ENCODE data around the gene HEXA. TPM values are rescaled to one million over a fixed set of nuclear protein-coding genes. Genes with fewer than 3 reads are reported as not detected.

HEXA gene
- total and polyA plus RNA-seq, 2 of the 8 experiments (the other 6 are each of a cell fraction or from before 2014, with no cell fraction given): 52.5 to 73.7 TPM

GRCh38 chr15:72318408-72318942 is 57.3 kb downstream of the HEXA start:
- no peak overlapping the region for H4K8ac ChIP-seq (ENCODE audit: extremely low read depth, insufficient read depth, low read length)
- no peak overlapping the region for H3K27ac ChIP-seq (ENCODE audit: low read depth, low read length)
- no peak overlapping the region for H2BK5ac ChIP-seq (ENCODE audit: low read depth, low read length)
- no peak overlapping the region; a peak in 1 of 7 replicates for H3K9ac ChIP-seq (replicated peaks in 1 of 4; ENCODE audit: extremely low read depth in 1 of 4, low read depth in 3 of 4, low read length in 3 of 4)
- H2BK15ac ChIP-seq (ENCODE audit: low read length): no peak overlapping the region
- H2BK120ac ChIP-seq (replicated peaks; ENCODE audit: low read depth, low read length): no peak overlapping the region
- no peak overlapping the region for H4K91ac ChIP-seq (replicated peaks; ENCODE audit: insufficient read length, low read length)
- DNase-seq (ENCODE audit: low read depth in 1 of 2, low spot score in 2 of 2) (peak in 1 of 2 experiments; percentile 26), FAIRE-seq (no peak)
- H3K14ac ChIP-seq (ENCODE audit: insufficient read length): no peak overlapping the region
- CTCF ChIA-PET (ENCODE audit: partially characterized antibody): interaction anchor here (1.2 kb wide), 1 partner anchor 33 kb away, joined by 7 read pairs; no protein-coding TSS in a partner anchor
- H3K36me3 ChIP-seq (ENCODE audit: control insufficient read depth in 2 of 4, insufficient read depth in 4 of 4, low read length in 3 of 4): no peaks in the 10 kb centered on the region
- H2BK12ac ChIP-seq (ENCODE audit: low read depth, low read length): no peak overlapping the region
- POLR2A ChIA-PET (ENCODE audit: partially characterized antibody): interaction anchor here (1.4 kb wide), 1 partner anchor 88 kb away, joined by 3 read pairs; the partner anchor contains the start of gene PKM
- no peak overlapping the region for H3K4ac ChIP-seq (replicated peaks; ENCODE audit: insufficient read length, low read depth, low read length)
- H3K4me1 ChIP-seq (replicated peaks in 1 of 4; ENCODE audit: control insufficient read depth in 3 of 4, insufficient read depth in 4 of 4, low read length in 3 of 4): peaks cover 0 to 4% (median 0%) of the 10 kb centered on the region in 4 experiments; a peak in 1 of 7 replicates
- WGBS, 2 experiments (ENCODE audit: extremely low coverage in 1 of 2, insufficient coverage in 1 of 2, insufficient read length in 1 of 2, insufficient replicate concordance in 2 of 2, low coverage in 1 of 2, low lambda C conversion rate in 2 of 2, missing lambda C conversion rate in 1 of 2): 19% methylated on average over 2 of the region's 2 CpGs; no CpG with 5 or more reads in 1 of the 2 experiments
- no peak overlapping the region for H4K5ac ChIP-seq (ENCODE audit: insufficient read length, low read depth, low read length)
- H3K79me1 ChIP-seq (ENCODE audit: low read depth, low read length): no peaks in the 10 kb centered on the region
- H2AFZ ChIP-seq (ENCODE audit: low read length): no peak overlapping the region
- peaks cover 4% of the 10 kb centered on the region for H3K23me2 ChIP-seq (ENCODE audit: low read depth, low read length)
- H3K56ac ChIP-seq (replicated peaks; ENCODE audit: insufficient read length, low read depth, low read length): no peak overlapping the region
- peaks cover 5 to 26% (median 21%) of the 10 kb centered on the region in 4 experiments for H3K27me3 ChIP-seq (replicated peaks in 1 of 4; ENCODE audit: control insufficient read depth in 3 of 4, extremely low read depth in 1 of 4, insufficient read depth in 3 of 4, low read length in 3 of 4)
- no peaks in the 10 kb centered on the region for H3K79me2 ChIP-seq (ENCODE audit: control insufficient read depth in 1 of 2, insufficient read depth in 2 of 2, low read length in 2 of 2)
- no peak overlapping the region for H3K4me2 ChIP-seq (ENCODE audit: insufficient read depth in 1 of 2, low read depth in 2 of 2, low read length in 2 of 2)
- no peak overlapping the region for H3K4me3 ChIP-seq (ENCODE audit: extremely low read depth in 1 of 4, insufficient read depth in 2 of 4, low read depth in 3 of 4, low read length in 4 of 4)
- H3K23ac ChIP-seq (ENCODE audit: insufficient read length): no peak overlapping the region
- H3K18ac ChIP-seq (ENCODE audit: extremely low read depth, low read length): no peak overlapping the region
- no peaks in the 10 kb centered on the region for H3K9me3 ChIP-seq (ENCODE audit: insufficient read depth in 2 of 2, low read depth in 1 of 2, low read length in 1 of 2)
- H2AK5ac ChIP-seq (ENCODE audit: low read depth, low read length): no peak overlapping the region
- peaks cover 2 to 6% of the 10 kb centered on the region in 2 experiments for H4K20me1 ChIP-seq (replicated peaks in 1 of 2; ENCODE audit: control insufficient read depth in 1 of 2, insufficient read depth in 2 of 2, low read length in 2 of 2)
- no peak overlapping the region for H2BK20ac ChIP-seq (ENCODE audit: low read length)
- TF ChIP-seq KDM1A (IDR thresholded peaks at IDR 0.05; ENCODE audit: borderline replicate concordance, low read length) (no peak), CTBP2 (IDR thresholded peaks at IDR 0.05; ENCODE audit: borderline replicate concordance, insufficient read depth, insufficient read length, low read length) (no peak), RXRA (IDR thresholded peaks at IDR 0.05; ENCODE audit: insufficient read depth, low read depth, low read length) (no peak), E2F6 (IDR thresholded peaks at IDR 0.05) (no peak), SRF (IDR thresholded peaks at IDR 0.05; ENCODE audit: low read depth, low read length) (no peak), KDM4A (IDR thresholded peaks at IDR 0.05; ENCODE audit: low read depth, low read length, severe bottlenecking) (no peak), PHF8 (conservative IDR thresholded peaks at IDR 0.05; ENCODE audit: low read depth, low read length) (no peak), SAP30 (IDR thresholded peaks at IDR 0.05; ENCODE audit: insufficient read depth, insufficient replicate concordance, low read length) (no peak), KDM5A (IDR thresholded peaks at IDR 0.05; ENCODE audit: low read length) (no peak), EGR1 (IDR thresholded peaks at IDR 0.05; ENCODE audit: borderline replicate concordance, low read depth, low read length) (no peak), RAD21 (IDR thresholded peaks at IDR 0.05 in 1 of 2, conservative IDR thresholded peaks at IDR 0.05 in 1 of 2; ENCODE audit: low read depth in 2 of 2, low read length in 2 of 2) (no peak), CEBPB (IDR thresholded peaks at IDR 0.05; ENCODE audit: low read depth, low read length) (no peak)
